Measurements from ENCODE around the gene MRAS.
A peak's percentile ranks its signal among the peaks of the same experiment; 100 is the strongest.

Gene MRAS

DNA sequence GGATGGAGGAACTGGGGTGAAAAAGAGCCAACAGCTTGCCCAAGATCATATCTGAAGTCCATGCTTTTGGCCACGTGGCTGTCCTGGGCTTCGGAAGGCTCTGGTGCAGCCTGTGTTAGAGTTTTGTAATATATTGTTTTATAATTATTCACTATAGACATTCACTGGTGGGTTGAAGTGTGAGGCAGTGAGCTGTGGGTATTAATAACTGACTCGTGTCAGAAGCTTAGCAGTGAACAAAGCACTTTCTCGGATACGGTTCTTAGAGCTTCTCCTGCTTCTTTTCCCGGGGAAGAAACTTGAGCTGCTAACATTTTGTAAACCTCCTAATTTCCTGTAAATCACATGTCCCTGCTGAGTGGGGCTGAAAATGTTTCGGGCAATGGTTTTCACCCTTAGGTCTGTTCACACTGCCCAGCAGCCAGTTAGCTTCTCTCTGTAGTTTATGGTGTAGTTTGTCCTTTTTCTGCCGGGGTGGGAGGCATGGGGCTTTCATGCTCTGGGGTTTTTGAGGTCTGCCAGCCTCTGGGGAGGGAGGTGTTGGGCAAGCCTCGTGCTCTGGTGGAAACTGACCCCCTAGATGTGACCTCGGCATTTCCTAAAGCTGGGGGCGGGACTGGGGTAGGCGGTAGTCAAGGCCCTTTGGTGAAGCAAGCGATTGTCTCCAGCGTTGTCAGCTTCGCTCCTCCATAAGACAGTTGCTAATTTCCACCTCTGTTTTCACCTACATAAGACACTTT, 1.7 kb downstream of the MRAS start:
- TF ChIP-seq CTCF (IDR thresholded peaks at IDR 0.05; ENCODE audit: control insufficient read depth, insufficient read depth, low read depth, low read length, missing control alignments) = no peak
- H3K4me3 ChIP-seq (ENCODE audit: control insufficient read depth, low read depth, low read length) = peak overlapping the region; percentile 68
- no peak for DNase-seq (ENCODE audit: low read depth)

- no peak for DNase-seq (ENCODE audit: low read depth)
- H3K4me3 ChIP-seq (ENCODE audit: control insufficient read depth, low read depth, low read length) = no peak overlapping the region
- TF ChIP-seq CTCF (IDR thresholded peaks at IDR 0.05; ENCODE audit: control insufficient read depth, insufficient read depth, low read depth, low read length, missing control alignments) = no peak
These were observed 2.8 kb downstream of the MRAS start for GRCh38 chr3:138351151-138351550.

DNA sequence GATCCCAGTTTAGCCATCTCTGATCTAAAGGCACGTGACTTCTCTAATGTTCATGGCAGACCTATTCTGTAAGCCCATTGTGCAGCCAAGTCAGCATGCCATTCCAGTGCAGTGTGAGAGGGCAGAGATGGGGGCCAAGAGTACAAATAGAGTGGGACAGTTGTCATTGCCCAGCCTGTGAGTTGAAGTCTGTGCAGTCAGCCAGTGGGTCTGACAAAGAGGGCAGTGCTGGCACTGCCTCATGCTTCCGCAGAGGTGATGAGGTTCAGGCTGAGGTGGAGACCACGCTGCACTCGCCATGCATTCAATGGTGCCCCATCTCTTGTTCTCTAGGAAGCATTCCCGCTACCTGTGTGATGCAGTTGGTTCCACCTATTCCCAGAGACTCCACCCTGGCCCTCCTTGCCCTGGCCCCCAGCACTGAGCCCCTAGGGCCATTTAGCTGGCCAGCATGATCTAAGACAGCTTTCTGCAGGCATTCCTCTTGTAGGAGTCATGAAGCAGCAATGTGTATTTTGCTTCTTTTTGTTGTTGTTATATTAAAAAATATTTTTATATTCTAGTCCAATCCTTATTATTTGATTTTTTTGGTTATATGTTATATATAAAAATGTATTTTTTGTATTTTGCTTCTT, 3.7 kb downstream of the MRAS start:
- no peak for DNase-seq (ENCODE audit: low read depth)
- no peak overlapping the region for H3K4me3 ChIP-seq (ENCODE audit: control insufficient read depth, low read depth, low read length)
- no peak for TF ChIP-seq CTCF (IDR thresholded peaks at IDR 0.05; ENCODE audit: control insufficient read depth, insufficient read depth, low read depth, low read length, missing control alignments)

DNA sequence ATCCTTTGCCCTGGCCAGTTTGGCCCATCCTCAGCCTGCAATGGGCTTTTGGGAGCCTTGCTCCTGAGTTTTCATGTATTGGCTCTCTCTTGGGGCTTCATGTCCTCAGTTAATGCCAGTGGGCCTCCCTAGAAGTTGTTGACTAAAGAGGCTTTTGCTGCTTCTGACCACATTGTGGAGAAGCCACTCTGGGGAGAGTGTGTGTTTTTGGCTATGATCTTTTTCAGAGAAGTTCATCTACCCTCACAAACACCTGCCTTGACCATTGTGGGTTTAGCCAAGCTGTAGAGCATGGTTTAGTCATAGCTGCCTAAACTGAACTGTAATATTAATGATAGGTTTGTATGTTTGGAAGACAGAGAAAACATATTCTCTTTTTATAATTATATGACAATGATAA, 6.0 kb downstream of the MRAS start:
- TF ChIP-seq CTCF (IDR thresholded peaks at IDR 0.05; ENCODE audit: control insufficient read depth, insufficient read depth, low read depth, low read length, missing control alignments) = no peak
- no peak for DNase-seq (ENCODE audit: low read depth)

DNA sequence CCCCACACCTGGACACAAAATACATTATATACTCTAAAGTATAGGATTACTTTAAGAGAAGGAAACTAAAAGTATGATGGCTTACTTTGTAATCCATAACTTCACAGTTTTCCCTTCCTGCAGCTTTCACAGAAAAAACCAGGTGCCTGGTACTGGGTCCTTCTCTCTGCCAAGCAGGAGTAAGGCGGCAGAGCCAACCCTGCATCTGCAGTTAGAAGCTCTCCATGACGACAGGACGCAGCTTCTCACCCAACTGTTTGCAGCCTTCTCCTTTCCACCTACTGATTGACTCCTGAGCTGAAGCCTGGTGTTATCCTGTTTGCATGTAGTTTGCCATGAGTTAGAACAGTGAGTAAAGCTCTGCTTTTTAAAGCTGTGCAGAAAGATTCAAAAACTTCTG, 6.7 kb downstream of the MRAS start:
- H3K4me3 ChIP-seq (ENCODE audit: control insufficient read depth, low read depth, low read length) = no peak overlapping the region
- no peak for TF ChIP-seq CTCF (IDR thresholded peaks at IDR 0.05; ENCODE audit: control insufficient read depth, insufficient read depth, low read depth, low read length, missing control alignments)
- no peak for DNase-seq (ENCODE audit: low read depth)

More for the DNA sequence above, 6.0 kb downstream of the MRAS start:
- no peak overlapping the region for H3K4me3 ChIP-seq (ENCODE audit: control insufficient read depth, low read depth, low read length)

DNA sequence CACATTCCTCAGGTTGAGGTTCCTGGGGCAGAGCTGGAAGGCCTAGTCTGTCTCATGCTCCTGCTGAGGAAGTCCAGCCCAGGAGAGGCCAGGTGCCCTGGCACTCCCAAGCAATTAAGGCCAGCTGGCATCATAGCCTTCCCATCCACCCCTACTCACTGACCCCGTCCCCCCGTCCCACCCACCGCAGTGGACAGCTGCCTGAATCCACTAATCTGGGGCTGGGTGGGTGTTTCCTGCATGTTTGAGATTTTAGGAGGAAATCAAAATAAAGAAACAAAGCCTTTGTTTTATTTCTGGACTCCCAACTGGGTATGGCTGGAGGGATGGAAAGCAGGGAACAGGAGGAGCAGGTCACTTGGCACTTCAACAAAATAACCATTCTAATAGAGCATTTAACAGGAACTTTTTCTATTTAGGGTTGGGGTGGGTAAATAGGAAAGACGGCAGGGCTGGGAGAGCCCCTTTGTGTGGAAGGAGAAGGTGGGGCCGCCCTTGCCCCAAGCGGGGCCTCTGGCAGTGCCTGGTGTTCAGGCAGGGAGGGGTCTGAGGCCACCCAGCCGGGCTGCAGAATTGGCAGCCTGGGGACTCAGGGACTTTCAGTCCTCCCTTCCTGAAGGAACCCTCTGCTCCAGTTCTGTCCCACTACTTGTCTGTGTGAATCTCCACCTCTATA, 8.5 kb downstream of the MRAS start:
- H3K4me3 ChIP-seq (ENCODE audit: control insufficient read depth, low read depth, low read length) = no peak overlapping the region
- TF ChIP-seq CTCF (IDR thresholded peaks at IDR 0.05; ENCODE audit: control insufficient read depth, insufficient read depth, low read depth, low read length, missing control alignments) = no peak
- no peak for DNase-seq (ENCODE audit: low read depth)
